Measurements from ENCODE around the gene SCAPER. TPM values are rescaled to one million over a fixed set of nuclear protein-coding genes. Genes with fewer than 3 reads are reported as not detected.

Gene SCAPER
- total RNA-seq, 1 donor from 2014 or later, result 78.1 TPM

DNA sequence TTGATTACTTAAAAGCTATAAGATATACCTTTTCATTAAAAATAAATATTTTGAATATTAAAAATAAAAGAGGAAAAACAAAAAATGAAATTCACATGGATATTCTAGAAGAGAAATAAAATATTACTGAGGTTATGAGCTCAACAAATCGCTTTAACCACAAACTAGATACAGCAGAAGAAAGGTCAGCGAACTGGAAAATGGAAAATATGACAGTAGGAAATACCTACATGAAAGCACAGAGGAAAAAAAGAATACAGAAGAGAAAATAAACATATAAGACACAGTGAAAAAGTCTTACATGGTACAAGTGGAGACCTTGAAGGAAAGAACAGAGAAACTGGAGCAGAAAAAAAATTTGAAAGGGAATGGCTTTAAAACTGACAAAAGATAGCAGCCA lies 33.2 kb downstream of the SCAPER start:
- TF ChIP-seq CTCF (IDR thresholded peaks at IDR 0.05), result no peak

GRCh38 chr15:76868740-76869139 lies 36.4 kb downstream of the SCAPER start:
- TF ChIP-seq CTCF (IDR thresholded peaks at IDR 0.05), result no peak
- no peak overlapping the region for H3K27ac ChIP-seq
- H3K4me1 ChIP-seq, result no peaks in the 10 kb centered on the region
- no peaks in the 10 kb centered on the region for H3K36me3 ChIP-seq
- no peak overlapping the region for H3K4me3 ChIP-seq
- no peak for DNase-seq (ENCODE audit: low spot score in 2 of 2)
- intact Hi-C loops (cut with DNase I), result no loop called here
- H3K27me3 ChIP-seq, result no peaks in the 10 kb centered on the region
- no peaks in the 10 kb centered on the region for H3K9me3 ChIP-seq

More for the DNA sequence above, 33.2 kb downstream of the SCAPER start:
- H3K27ac ChIP-seq, result no peak overlapping the region
- no peaks in the 10 kb centered on the region for H3K9me3 ChIP-seq
- no peak overlapping the region for H3K4me3 ChIP-seq
- no peaks in the 10 kb centered on the region for H3K4me1 ChIP-seq
- H3K36me3 ChIP-seq, result peaks cover 9 to 12% of the 10 kb centered on the region in 2 donors
- H3K27me3 ChIP-seq, result no peaks in the 10 kb centered on the region
- DNase-seq (ENCODE audit: low spot score in 2 of 2), result no peak
- intact Hi-C loops (cut with DNase I), result no loop called here

GRCh38 chr15:76866716-76867321 lies 38.3 kb downstream of the SCAPER start:
- H3K9me3 ChIP-seq, result no peaks in the 10 kb centered on the region
- no peak overlapping the region for H3K27ac ChIP-seq
- no peak for DNase-seq (ENCODE audit: low spot score in 2 of 2)
- no peaks in the 10 kb centered on the region for H3K27me3 ChIP-seq
- peak in 1 of 3 experiments; percentile 36 for TF ChIP-seq CTCF (IDR thresholded peaks at IDR 0.05)
- intact Hi-C loops (cut with DNase I), result no loop called here
- H3K4me3 ChIP-seq, result no peak overlapping the region
- H3K36me3 ChIP-seq, result no peaks in the 10 kb centered on the region
- no peaks in the 10 kb centered on the region for H3K4me1 ChIP-seq

GRCh38 chr15:76866008-76866407 lies 39.1 kb downstream of the SCAPER start:
- no peaks in the 10 kb centered on the region for H3K36me3 ChIP-seq
- intact Hi-C loops (cut with DNase I), result no loop called here
- no peak for DNase-seq (ENCODE audit: low spot score in 2 of 2)

DNA sequence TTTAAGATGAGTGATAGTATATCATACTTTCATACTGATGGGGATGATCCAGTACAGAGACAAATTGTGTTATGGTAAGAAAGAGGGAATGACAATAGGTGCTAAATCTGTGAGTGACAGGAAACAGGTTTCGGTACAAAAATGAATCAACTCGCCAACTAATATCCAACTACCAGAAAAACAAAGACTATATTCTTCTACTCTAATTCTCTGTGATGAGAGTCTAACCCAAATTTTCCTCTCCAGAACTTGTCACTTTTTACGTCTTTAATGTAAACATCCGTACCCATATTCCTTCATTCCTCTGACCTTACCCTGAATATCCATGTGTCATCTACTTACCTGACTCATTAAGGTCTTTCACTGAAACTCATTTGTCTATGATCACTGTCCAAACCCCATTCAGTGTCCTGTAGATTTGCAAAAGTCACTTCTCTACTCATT lies 39.6 kb downstream of the SCAPER start:
- no peaks in the 10 kb centered on the region for H3K27me3 ChIP-seq

More at GRCh38 chr15:76866008-76866407, 39.1 kb downstream of the SCAPER start:
- no peak for TF ChIP-seq CTCF (IDR thresholded peaks at IDR 0.05)
- no peak overlapping the region for H3K27ac ChIP-seq
- no peak overlapping the region for H3K4me3 ChIP-seq
- H3K9me3 ChIP-seq, result no peaks in the 10 kb centered on the region
- no peaks in the 10 kb centered on the region for H3K27me3 ChIP-seq
- no peaks in the 10 kb centered on the region for H3K4me1 ChIP-seq

More for the DNA sequence above, 39.6 kb downstream of the SCAPER start:
- H3K4me3 ChIP-seq, result no peak overlapping the region
- no peak overlapping the region for H3K27ac ChIP-seq
- H3K9me3 ChIP-seq, result no peaks in the 10 kb centered on the region
- intact Hi-C loops (cut with DNase I), result no loop called here
- no peaks in the 10 kb centered on the region for H3K4me1 ChIP-seq
- H3K36me3 ChIP-seq, result no peaks in the 10 kb centered on the region
- no peak for DNase-seq (ENCODE audit: low spot score in 2 of 2)
- TF ChIP-seq CTCF (IDR thresholded peaks at IDR 0.05), result no peak
